Measurements from ENCODE around the gene SCN8A. TPM values are rescaled to one million over a fixed set of nuclear protein-coding genes. Genes with fewer than 3 reads are reported as not detected.

Gene SCN8A
- total RNA-seq, 2 experiments from 2014 or later, result 1.4 to 1.6 TPM

GRCh38 chr12:51811203-51812202, 220.5 kb downstream of the SCN8A start:
- CTCF ChIA-PET, result no interaction called here
- H3K27ac Mint-ChIP-seq, result no peak overlapping the region
- H3K9me3 Mint-ChIP-seq (ENCODE audit: insufficient read depth), result no peaks in the 10 kb centered on the region
- peaks cover 13% of the 10 kb centered on the region for H3K27me3 Mint-ChIP-seq (ENCODE audit: low read depth)
- no peak overlapping the region for H3K4me3 Mint-ChIP-seq
- ATAC-seq (no peak), DNase-seq (no peak)
- POLR2A ChIA-PET, result no interaction called here
- H3K4me1 Mint-ChIP-seq (ENCODE audit: low read depth), result peaks cover 8% of the 10 kb centered on the region
- H3K36me3 Mint-ChIP-seq (ENCODE audit: low read depth), result no peaks in the 10 kb centered on the region

- DNase-seq, result no peak
- no peak for ATAC-seq
- CTCF ChIA-PET, result interaction anchor here (0.7 to 3.0 kb wide), 8 partner anchors 11 to 393 kb away, joined by 3 to 13 read pairs (median 4); no protein-coding TSS in a partner anchor
- peaks cover 13% of the 10 kb centered on the region for H3K27me3 Mint-ChIP-seq (ENCODE audit: low read depth)
- no peak overlapping the region for H3K4me3 Mint-ChIP-seq
- no peaks in the 10 kb centered on the region for H3K36me3 Mint-ChIP-seq (ENCODE audit: low read depth)
- peaks cover 8% of the 10 kb centered on the region for H3K4me1 Mint-ChIP-seq (ENCODE audit: low read depth)
- no peak overlapping the region for H3K27ac Mint-ChIP-seq
- POLR2A ChIA-PET, result no interaction called here
- no peaks in the 10 kb centered on the region for H3K9me3 Mint-ChIP-seq (ENCODE audit: insufficient read depth)
Measured at GRCh38 chr12:51812871-51813270, 221.8 kb downstream of the SCN8A start.

GRCh38 chr12:51813931-51814310, 222.9 kb downstream of the SCN8A start:
- DNase-seq (no peak), ATAC-seq (no peak)
- ChIA-PET CTCF (interaction anchor here (0.9 to 3.0 kb wide), 14 partner anchors 10 to 395 kb away, joined by 3 to 13 read pairs (median 4); no protein-coding TSS in a partner anchor), POLR2A (no interaction called here)
- Mint-ChIP-seq H3K27ac (no peak overlapping the region), H3K9me3 (ENCODE audit: insufficient read depth) (no peaks in the 10 kb centered on the region), H3K36me3 (ENCODE audit: low read depth) (no peaks in the 10 kb centered on the region), H3K4me3 (no peak overlapping the region), H3K4me1 (ENCODE audit: low read depth) (peaks cover 8% of the 10 kb centered on the region), H3K27me3 (ENCODE audit: low read depth) (peaks cover 13% of the 10 kb centered on the region)

GRCh38 chr12:51814311-51815088, 223.5 kb downstream of the SCN8A start:
- no peak overlapping the region for H3K27ac Mint-ChIP-seq
- ATAC-seq (peak; percentile 93), DNase-seq (peak; percentile 76)
- H3K9me3 Mint-ChIP-seq (ENCODE audit: insufficient read depth), result no peaks in the 10 kb centered on the region
- H3K27me3 Mint-ChIP-seq (ENCODE audit: low read depth), result peaks cover 13% of the 10 kb centered on the region
- H3K4me1 Mint-ChIP-seq (ENCODE audit: low read depth), result peaks cover 9% of the 10 kb centered on the region
- ChIA-PET CTCF (interaction anchor here (1.0 to 3.0 kb wide), 12 partner anchors 10 to 395 kb away, joined by 3 to 13 read pairs (median 4); no protein-coding TSS in a partner anchor), POLR2A (no interaction called here)
- H3K4me3 Mint-ChIP-seq, result peak overlapping the region; percentile 64
- no peaks in the 10 kb centered on the region for H3K36me3 Mint-ChIP-seq (ENCODE audit: low read depth)

- Mint-ChIP-seq H3K4me1 (ENCODE audit: low read depth) (peaks cover 15% of the 10 kb centered on the region), H3K9me3 (ENCODE audit: insufficient read depth) (no peaks in the 10 kb centered on the region), H3K4me3 (peak overlapping the region; percentile 64), H3K36me3 (ENCODE audit: low read depth) (no peaks in the 10 kb centered on the region), H3K27me3 (ENCODE audit: low read depth) (peaks cover 13% of the 10 kb centered on the region), H3K27ac (no peak overlapping the region)
- POLR2A ChIA-PET, result no interaction called here
- CTCF ChIA-PET, result interaction anchor here (1.5 to 3.0 kb wide), 5 partner anchors 9 to 394 kb away, joined by 4 to 13 read pairs (median 5); no protein-coding TSS in a partner anchor
- ATAC-seq (no peak), DNase-seq (no peak)
Measured at GRCh38 chr12:51815571-51815970, 224.5 kb downstream of the SCN8A start.

- Mint-ChIP-seq H3K27me3 (ENCODE audit: low read depth) (peaks cover 13% of the 10 kb centered on the region), H3K4me1 (ENCODE audit: low read depth) (peaks cover 15% of the 10 kb centered on the region), H3K9me3 (ENCODE audit: insufficient read depth) (no peaks in the 10 kb centered on the region), H3K27ac (no peak overlapping the region), H3K4me3 (no peak overlapping the region), H3K36me3 (ENCODE audit: low read depth) (no peaks in the 10 kb centered on the region)
- CTCF ChIA-PET, result interaction anchor here (0.5 to 1.8 kb wide), 4 partner anchors 9 to 396 kb away, joined by 3 to 5 read pairs (median 4); no protein-coding TSS in a partner anchor
- POLR2A ChIA-PET, result no interaction called here
- DNase-seq, result no peak
- ATAC-seq, result no peak
Measured at GRCh38 chr12:51817027-51817953, 226.3 kb downstream of the SCN8A start.

- ChIA-PET POLR2A (no interaction called here), CTCF (interaction anchor here (1.3 to 1.8 kb wide), 2 partner anchors 224 to 397 kb away, joined by 4 to 5 read pairs; no protein-coding TSS in a partner anchor)
- Mint-ChIP-seq H3K4me1 (ENCODE audit: low read depth) (peaks cover 15% of the 10 kb centered on the region), H3K27me3 (ENCODE audit: low read depth) (peaks cover 13% of the 10 kb centered on the region), H3K27ac (no peak overlapping the region), H3K4me3 (no peak overlapping the region), H3K36me3 (ENCODE audit: low read depth) (no peaks in the 10 kb centered on the region), H3K9me3 (ENCODE audit: insufficient read depth) (no peaks in the 10 kb centered on the region)
- DNase-seq, result no peak
- no peak for ATAC-seq
Measured at GRCh38 chr12:51818086-51818485, 227.1 kb downstream of the SCN8A start.

GRCh38 chr12:51818566-51819300, 227.7 kb downstream of the SCN8A start:
- H3K27ac Mint-ChIP-seq, result no peak overlapping the region
- H3K36me3 Mint-ChIP-seq (ENCODE audit: low read depth), result no peaks in the 10 kb centered on the region
- ATAC-seq (no peak), DNase-seq (no peak)
- H3K4me3 Mint-ChIP-seq, result no peak overlapping the region
- H3K9me3 Mint-ChIP-seq (ENCODE audit: insufficient read depth), result no peaks in the 10 kb centered on the region
- ChIA-PET CTCF (interaction anchor here (1.2 to 2.9 kb wide), 3 partner anchors 163 to 395 kb away, joined by 4 to 10 read pairs (median 4); partner anchors contain the start of gene SLC4A8), POLR2A (no interaction called here)
- H3K4me1 Mint-ChIP-seq (ENCODE audit: low read depth), result peaks cover 15% of the 10 kb centered on the region
- H3K27me3 Mint-ChIP-seq (ENCODE audit: low read depth), result peaks cover 13% of the 10 kb centered on the region

- Mint-ChIP-seq H3K27me3 (ENCODE audit: low read depth) (peaks cover 12% of the 10 kb centered on the region), H3K4me1 (ENCODE audit: low read depth) (peaks cover 13% of the 10 kb centered on the region), H3K27ac (peak overlapping the region; percentile 66), H3K36me3 (ENCODE audit: low read depth) (no peaks in the 10 kb centered on the region), H3K9me3 (ENCODE audit: insufficient read depth) (no peaks in the 10 kb centered on the region), H3K4me3 (peak overlapping the region; percentile 69)
- POLR2A ChIA-PET, result interaction anchor here (0.7 to 1.3 kb wide), 3 partner anchors 12 to 1056 kb away, joined by 3 to 7 read pairs (median 4); no protein-coding TSS in a partner anchor
- CTCF ChIA-PET, result interaction anchor here (0.7 to 2.9 kb wide), 16 partner anchors 10 to 399 kb away, joined by 3 to 11 read pairs (median 4); partner anchors contain the start of gene SLC4A8
- no peak for ATAC-seq
- DNase-seq, result no peak
Measured at GRCh38 chr12:51819736-51820525, 228.9 kb downstream of the SCN8A start.
